Mesendoderm (in vitro differentiated cells): ENCODE results near the gene DUSP7.

Source experiments
- DNase-seq: peaks from one replicate; pipeline ENCODE4 v3.0.0; 2013
- H2AK5ac ChIP-seq: 2 replicates; pipeline ENCODE4 v1.6.1; 2013; ENCODE audit warnings: low read length, inconsistent platforms
- H2BK120ac ChIP-seq: 2 replicates; pipeline ENCODE4 v1.6.1; 2013; ENCODE audit warnings: low read depth, mild to moderate bottlenecking, low read length, moderate library complexity, mixed read lengths
- H2BK15ac ChIP-seq: replicated peaks from 2 replicates; pipeline ENCODE4 v1.6.1; 2013; ENCODE audit warnings: low read depth, mild to moderate bottlenecking, moderate library complexity
- H2BK5ac ChIP-seq: 2 replicates; pipeline ENCODE4 v1.6.1; 2013; ENCODE audit warnings: low read length, inconsistent platforms
- H3K18ac ChIP-seq: 2 replicates; pipeline ENCODE4 v1.6.1; 2013; ENCODE audit warnings: mild to moderate bottlenecking, low read length, mixed read lengths
- H3K23ac ChIP-seq: one replicate; pipeline ENCODE4 v1.6.1; 2013; ENCODE audit warnings: low read length
- H3K27ac ChIP-seq: 2 replicates; pipeline ENCODE4 v1.5.1; 2013; ENCODE audit warnings: low read depth, mild to moderate bottlenecking, inconsistent platforms, low read length, moderate library complexity
- H3K27me3 ChIP-seq: 2 replicates; pipeline ENCODE4 v1.6.1; 2013; ENCODE audit warnings: low read length, control low read depth, mild to moderate bottlenecking, inconsistent platforms; ENCODE audit not compliant: insufficient read depth, poor library complexity
- H3K36me3 ChIP-seq: 2 replicates; pipeline ENCODE4 v1.6.1; 2013; ENCODE audit warnings: low read length, inconsistent platforms; ENCODE audit not compliant: control insufficient read depth, insufficient read depth
- H3K4ac ChIP-seq: one replicate; pipeline ENCODE4 v1.6.1; 2013; ENCODE audit warnings: low read depth, mild to moderate bottlenecking, low read length, moderate library complexity
- H3K4me1 ChIP-seq: 2 replicates; pipeline ENCODE4 v1.6.1; 2013; ENCODE audit warnings: low read depth, low read length, inconsistent platforms; ENCODE audit not compliant: control insufficient read depth
- H3K4me2 ChIP-seq: 2 replicates; pipeline ENCODE4 v1.6.1; 2013; ENCODE audit warnings: low read length
- H3K4me3 ChIP-seq: 2 replicates; pipeline ENCODE4 v1.5.1; 2013; ENCODE audit warnings: mild to moderate bottlenecking, low read length
- H3K56ac ChIP-seq: one replicate; pipeline ENCODE4 v1.6.1; 2013; ENCODE audit warnings: low read length
- H3K79me1 ChIP-seq: 2 replicates; pipeline ENCODE4 v1.6.1; 2013; ENCODE audit warnings: low read length, inconsistent platforms
- H3K79me2 ChIP-seq: 2 replicates; pipeline ENCODE4 v1.6.1; 2013; ENCODE audit warnings: mild to moderate bottlenecking, low read length; ENCODE audit not compliant: control insufficient read depth, insufficient read depth
- H3K9ac ChIP-seq: 2 replicates; pipeline ENCODE4 v1.6.1; 2013; ENCODE audit warnings: low read length, inconsistent platforms
- H4K5ac ChIP-seq: one replicate; pipeline ENCODE4 v1.6.1; 2013; ENCODE audit warnings: low read length
- H4K8ac ChIP-seq: one replicate; pipeline ENCODE4 v1.6.1; 2013; ENCODE audit warnings: low read depth, mild to moderate bottlenecking, control low read depth, low read length, moderate library complexity
- WGBS: extraction: QIAGEN DNeasy Blood & Tissue Kit; methylation state at CpG from one replicate; pipeline ENCODE4 v1.1.7; 2013; ENCODE audit warnings: low lambda C conversion rate, missing lambda C conversion rate; ENCODE audit not compliant: insufficient coverage; ENCODE audit errors: extremely low coverage; 5-methylcytosine and 5-hydroxymethylcytosine counted together

The DUSP7 gene

DNA sequence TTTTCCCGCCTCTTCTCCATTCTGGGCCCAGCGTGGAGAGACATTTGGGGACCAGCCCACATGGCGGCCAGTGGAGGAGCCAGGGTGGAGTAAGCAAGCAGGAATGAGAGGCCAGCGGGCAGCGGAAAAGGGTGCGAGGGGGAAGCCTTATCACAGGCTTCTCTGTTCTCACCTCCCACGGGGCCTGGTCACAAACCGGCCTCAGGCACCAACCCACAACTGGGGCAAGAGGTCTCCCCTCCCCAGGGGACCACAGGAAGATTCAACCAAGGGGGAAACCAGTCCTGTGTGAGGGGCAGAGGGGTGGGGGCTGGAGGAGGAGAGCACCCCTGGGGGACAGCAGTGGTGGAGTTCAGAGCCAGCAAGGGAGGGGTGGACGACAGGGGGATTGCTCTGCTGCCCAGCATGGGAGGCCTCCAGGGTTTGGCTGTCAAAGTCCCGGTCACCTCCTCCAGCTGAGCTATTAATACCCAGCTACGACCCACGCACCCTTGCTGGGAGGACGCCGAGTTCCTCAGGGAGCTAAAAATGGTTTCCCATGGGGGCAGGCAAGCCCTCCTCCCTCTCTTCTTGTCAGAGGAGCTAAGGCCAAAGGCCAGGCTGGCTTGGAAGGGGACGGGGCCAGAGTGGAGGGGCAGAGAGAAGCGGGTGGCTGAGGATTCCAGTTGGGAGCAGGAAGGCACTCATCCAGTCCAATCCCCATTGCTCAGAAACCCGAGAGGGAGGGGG lies 36.9 kb downstream of the DUSP7 start:
- H2AK5ac ChIP-seq = no peak overlapping the region
- no peaks in the 10 kb centered on the region for H3K36me3 ChIP-seq
- no peak for DNase-seq
- H3K4ac ChIP-seq = no peak overlapping the region
- no peak overlapping the region for H4K8ac ChIP-seq
- H3K9ac ChIP-seq = no peak overlapping the region
- H2BK15ac ChIP-seq = no peak overlapping the region
- H3K79me1 ChIP-seq = no peaks in the 10 kb centered on the region
- no peak overlapping the region for H4K5ac ChIP-seq
- H2BK5ac ChIP-seq = no peak overlapping the region
- no peak overlapping the region for H3K56ac ChIP-seq
- no peaks in the 10 kb centered on the region for H3K79me2 ChIP-seq
- H3K4me1 ChIP-seq = no peaks in the 10 kb centered on the region
- H3K23ac ChIP-seq = no peak overlapping the region
- no CpG with 5 or more reads among the region's 17 CpGs for WGBS
- no peak overlapping the region for H3K18ac ChIP-seq
- no peak overlapping the region for H3K27ac ChIP-seq
- no peak overlapping the region for H3K4me2 ChIP-seq
- no peak overlapping the region for H3K4me3 ChIP-seq
- H3K27me3 ChIP-seq = no peaks in the 10 kb centered on the region
- no peak overlapping the region for H2BK120ac ChIP-seq

DNA sequence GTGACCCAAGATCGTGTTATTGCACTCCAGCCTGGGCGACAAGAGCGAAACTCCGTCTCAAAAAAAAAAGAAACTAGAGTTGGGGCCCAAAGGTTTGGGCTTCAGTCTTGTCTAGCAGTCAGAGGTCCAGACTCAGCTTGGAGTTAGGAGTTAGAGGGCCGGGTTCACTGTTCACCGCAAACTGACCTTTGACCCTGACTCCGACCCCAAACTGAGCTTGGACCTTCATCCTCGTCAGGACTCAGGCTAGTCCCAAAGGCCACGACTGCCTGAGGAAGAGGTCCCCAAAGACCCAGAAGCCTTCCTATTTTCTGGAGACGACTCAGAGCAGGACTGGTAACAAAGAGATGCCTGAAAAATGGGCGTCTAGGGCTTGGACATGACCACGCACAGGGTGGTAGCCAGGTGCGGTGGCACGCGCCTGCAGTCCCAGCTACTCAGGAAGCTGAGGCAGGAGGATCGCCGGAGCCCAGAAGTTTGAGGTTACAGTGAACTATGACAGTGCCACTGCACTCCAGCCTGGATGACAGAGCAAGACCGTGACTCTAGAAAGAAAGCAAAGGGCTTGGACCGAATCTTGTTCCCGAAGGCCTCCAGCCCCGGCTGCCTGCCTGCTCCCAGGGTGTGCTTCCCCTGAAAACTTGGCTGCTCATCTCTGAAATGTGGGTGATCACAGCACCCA lies 37.9 kb downstream of the DUSP7 start:
- H2BK15ac ChIP-seq = no peak overlapping the region
- no CpG with 5 or more reads among the region's 21 CpGs for WGBS

DNA sequence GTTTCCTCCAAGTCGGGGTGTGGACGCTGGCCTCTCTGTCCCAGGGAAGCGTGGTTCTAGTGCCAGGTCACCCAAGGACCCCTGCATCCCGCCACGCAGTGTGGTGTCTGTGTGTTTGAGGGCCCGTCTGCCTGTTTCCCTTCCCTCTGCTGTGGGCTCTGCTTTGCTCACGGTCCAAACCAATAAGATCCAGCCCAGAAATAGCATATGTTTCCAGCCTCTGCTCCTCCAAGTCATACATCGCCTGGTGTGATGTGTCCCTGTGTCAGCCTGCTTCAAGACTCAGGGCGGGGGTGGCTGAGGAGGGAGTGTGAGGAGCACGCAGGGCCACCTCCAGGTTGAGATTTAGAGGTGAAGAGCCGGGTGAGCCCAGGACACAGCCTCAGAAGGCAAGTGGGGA lies 38.8 kb downstream of the DUSP7 start:
- no peaks in the 10 kb centered on the region for H3K27me3 ChIP-seq
- H3K79me2 ChIP-seq = no peaks in the 10 kb centered on the region
- no peak overlapping the region for H3K18ac ChIP-seq
- no peak overlapping the region for H3K9ac ChIP-seq
- H3K4ac ChIP-seq = no peak overlapping the region
- no peak overlapping the region for H2BK5ac ChIP-seq
- H4K8ac ChIP-seq = no peak overlapping the region
- no peak overlapping the region for H3K56ac ChIP-seq
- no peak overlapping the region for H4K5ac ChIP-seq
- no peak for DNase-seq
- no peaks in the 10 kb centered on the region for H3K79me1 ChIP-seq
- H3K27ac ChIP-seq = no peak overlapping the region
- H2BK15ac ChIP-seq = no peak overlapping the region
- no peak overlapping the region for H2BK120ac ChIP-seq
- H3K4me1 ChIP-seq = no peaks in the 10 kb centered on the region
- H3K4me3 ChIP-seq = no peak overlapping the region
- H2AK5ac ChIP-seq = no peak overlapping the region
- H3K4me2 ChIP-seq = no peak overlapping the region
- H3K36me3 ChIP-seq = no peaks in the 10 kb centered on the region
- no peak overlapping the region for H3K23ac ChIP-seq
- no CpG with 5 or more reads among the region's 11 CpGs for WGBS

More for the DNA sequence above, 37.9 kb downstream of the DUSP7 start:
- Histone ChIP-seq H3K27me3 (no peaks in the 10 kb centered on the region), H3K4me2 (no peak overlapping the region), H3K36me3 (no peaks in the 10 kb centered on the region), H4K5ac (no peak overlapping the region), H4K8ac (no peak overlapping the region), H3K23ac (no peak overlapping the region), H3K4ac (no peak overlapping the region), H3K4me1 (no peaks in the 10 kb centered on the region), H3K27ac (no peak overlapping the region), H2BK120ac (no peak overlapping the region), H3K4me3 (no peak overlapping the region), H3K56ac (no peak overlapping the region), H2AK5ac (no peak overlapping the region), H3K18ac (no peak overlapping the region), H3K79me1 (no peaks in the 10 kb centered on the region), H2BK5ac (no peak overlapping the region), H3K9ac (no peak overlapping the region), H3K79me2 (no peaks in the 10 kb centered on the region)
- DNase-seq = no peak

DNA sequence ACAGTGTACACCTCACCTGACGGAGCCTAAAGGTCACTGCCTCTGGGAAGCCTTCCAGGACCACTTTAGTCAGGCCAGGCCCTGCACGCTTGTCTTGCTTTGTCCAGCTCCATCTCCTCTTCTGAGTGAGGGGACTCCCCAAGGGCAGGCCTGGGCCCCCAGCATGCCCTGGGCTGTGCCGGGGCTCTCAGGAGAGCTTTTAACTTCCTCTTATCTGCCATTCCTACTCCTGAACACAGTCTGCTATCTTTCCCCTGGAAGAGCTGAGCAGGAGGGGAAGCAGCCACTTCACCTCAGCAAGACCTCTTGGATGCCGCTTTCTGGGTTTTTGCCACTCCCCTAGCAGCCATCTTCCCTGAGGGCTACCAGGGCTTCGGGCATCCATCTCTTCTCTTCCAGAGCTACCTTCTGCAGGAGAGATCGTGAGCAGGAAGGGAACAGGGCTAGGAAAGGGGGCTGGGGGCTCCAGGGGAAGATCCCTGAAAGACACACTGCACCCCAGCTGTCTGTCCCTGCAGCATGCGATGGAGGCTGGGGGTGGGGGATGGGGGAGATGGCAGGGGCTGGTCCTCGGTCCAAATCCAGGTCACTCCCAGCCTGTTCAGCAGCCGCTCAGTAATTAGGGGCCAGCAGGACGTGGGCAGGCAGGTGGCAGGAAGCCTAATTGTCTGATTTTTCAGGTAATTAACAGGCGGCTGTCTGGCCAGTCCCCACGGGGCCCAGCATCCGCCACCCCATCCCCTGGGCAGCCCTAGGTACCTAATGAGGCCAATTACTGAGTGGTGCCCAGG lies 40.7 kb downstream of the DUSP7 start:
- Histone ChIP-seq H3K4me2 (no peak overlapping the region), H3K18ac (no peak overlapping the region), H3K27ac (no peak overlapping the region), H3K23ac (no peak overlapping the region), H4K5ac (no peak overlapping the region), H3K27me3 (no peaks in the 10 kb centered on the region), H2BK15ac (no peak overlapping the region), H3K9ac (no peak overlapping the region), H3K36me3 (no peaks in the 10 kb centered on the region), H3K79me2 (no peaks in the 10 kb centered on the region), H2BK5ac (no peak overlapping the region), H3K4ac (no peak overlapping the region), H3K4me1 (no peaks in the 10 kb centered on the region), H2BK120ac (no peak overlapping the region), H3K56ac (no peak overlapping the region), H3K4me3 (no peak overlapping the region), H2AK5ac (no peak overlapping the region), H4K8ac (no peak overlapping the region), H3K79me1 (no peaks in the 10 kb centered on the region)
- no CpG with 5 or more reads among the region's 13 CpGs for WGBS
- no peak for DNase-seq

DNA sequence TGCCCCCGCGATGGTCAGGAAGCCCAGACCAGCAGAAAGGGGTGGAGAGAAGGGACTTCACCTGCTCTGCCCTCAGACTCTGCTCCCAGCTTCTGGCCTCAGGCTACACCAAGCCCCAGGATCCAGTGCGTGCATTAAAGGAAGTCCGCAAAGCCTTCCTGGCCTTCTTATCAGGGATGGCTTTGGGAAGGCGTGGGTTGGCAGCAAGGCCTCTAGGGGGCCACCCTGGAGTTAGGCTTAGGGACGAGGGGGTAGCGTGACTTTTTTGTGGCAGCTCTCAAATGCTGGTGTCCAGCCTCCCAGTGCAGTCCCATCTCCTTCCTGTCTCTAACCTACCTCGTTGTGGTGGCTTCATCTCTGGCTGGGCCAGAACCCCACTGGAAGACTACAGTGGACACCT lies 41.8 kb downstream of the DUSP7 start:
- Histone ChIP-seq H3K23ac (no peak overlapping the region), H3K56ac (no peak overlapping the region)
- no CpG with 5 or more reads among the region's 8 CpGs for WGBS

More for the DNA sequence above, 41.8 kb downstream of the DUSP7 start:
- H3K18ac ChIP-seq = no peak overlapping the region
- peak; percentile 81 for DNase-seq
- H3K4me2 ChIP-seq = no peak overlapping the region
- H3K4me3 ChIP-seq = no peak overlapping the region
- H3K9ac ChIP-seq = no peak overlapping the region
- no peak overlapping the region for H2BK15ac ChIP-seq
- no peaks in the 10 kb centered on the region for H3K4me1 ChIP-seq
- H3K27ac ChIP-seq = no peak overlapping the region
- H3K79me1 ChIP-seq = no peaks in the 10 kb centered on the region
- H3K4ac ChIP-seq = no peak overlapping the region
- no peaks in the 10 kb centered on the region for H3K27me3 ChIP-seq
- no peak overlapping the region for H2BK120ac ChIP-seq
- H4K8ac ChIP-seq = no peak overlapping the region
- H4K5ac ChIP-seq = no peak overlapping the region
- H3K36me3 ChIP-seq = no peaks in the 10 kb centered on the region
- H3K79me2 ChIP-seq = no peaks in the 10 kb centered on the region
- no peak overlapping the region for H2BK5ac ChIP-seq
- no peak overlapping the region for H2AK5ac ChIP-seq
